Measurements from ENCODE around the gene RMND5B. TPM values are rescaled to one million over a fixed set of nuclear protein-coding genes. Genes with fewer than 3 reads are reported as not detected.

The RMND5B gene
- total RNA-seq, 1 experiment from 2014 or later = 48.4 TPM

- H3K4me3 Mint-ChIP-seq (ENCODE audit: unreplicated experiment) = no peak overlapping the region
- DNase-seq = no peak
- Histone ChIP-seq H3K4me3 (ENCODE audit: low read depth, low read length) (no peak overlapping the region), H3K4me1 (no peaks in the 10 kb centered on the region), H3K27me3 (replicated peaks; ENCODE audit: control insufficient read depth, insufficient read depth, low read length) (no peaks in the 10 kb centered on the region), H3K9me3 (no peaks in the 10 kb centered on the region), H3K36me3 (ENCODE audit: control insufficient read depth, insufficient read depth, low read length) (no peaks in the 10 kb centered on the region)
- no peak overlapping the region for H3K27ac Mint-ChIP-seq (ENCODE audit: unreplicated experiment)
- H3K36me3 Mint-ChIP-seq (ENCODE audit: insufficient read depth, unreplicated experiment) = no peaks in the 10 kb centered on the region
- no peak for TF ChIP-seq CTCF (IDR thresholded peaks at IDR 0.05; ENCODE audit: insufficient read depth in 1 of 2, low read depth in 1 of 2, low read length in 1 of 2, severe bottlenecking in 1 of 2, unreplicated experiment in 1 of 2)
- H3K27me3 Mint-ChIP-seq (ENCODE audit: insufficient read depth, unreplicated experiment) = peaks cover 7% of the 10 kb centered on the region
- no peaks in the 10 kb centered on the region for H3K9me3 Mint-ChIP-seq (ENCODE audit: unreplicated experiment)
- H3K4me1 Mint-ChIP-seq (ENCODE audit: low read depth, unreplicated experiment) = peaks cover 6% of the 10 kb centered on the region
- intact Hi-C loops (cut with micrococcal nuclease; ENCODE audit: unreplicated experiment) = no loop called here
- CTCF ChIA-PET = interaction anchor here (2.5 kb wide), 1 partner anchor 30 kb away, joined by 26 read pairs; no protein-coding TSS in a partner anchor
- POLR2A ChIA-PET = no interaction called here
- BruUV-seq (replicated peaks) = no TSS peak
Observed at GRCh38 chr5:178106086-178106485, 24.7 kb upstream of the RMND5B start.

- Mint-ChIP-seq H3K4me3 (ENCODE audit: unreplicated experiment) (no peak overlapping the region), H3K9me3 (ENCODE audit: unreplicated experiment) (no peaks in the 10 kb centered on the region), H3K27ac (ENCODE audit: unreplicated experiment) (no peak overlapping the region), H3K36me3 (ENCODE audit: insufficient read depth, unreplicated experiment) (no peaks in the 10 kb centered on the region), H3K4me1 (ENCODE audit: low read depth, unreplicated experiment) (peaks cover 6% of the 10 kb centered on the region), H3K27me3 (ENCODE audit: insufficient read depth, unreplicated experiment) (peaks cover 5% of the 10 kb centered on the region)
- CTCF ChIA-PET = interaction anchor here (2.5 kb wide), 1 partner anchor 31 kb away, joined by 26 read pairs; no protein-coding TSS in a partner anchor
- H3K27me3 ChIP-seq (replicated peaks; ENCODE audit: control insufficient read depth, insufficient read depth, low read length) = no peaks in the 10 kb centered on the region
- H3K4me3 ChIP-seq (ENCODE audit: low read depth, low read length) = no peak overlapping the region
- no peak for TF ChIP-seq CTCF (IDR thresholded peaks at IDR 0.05; ENCODE audit: insufficient read depth in 1 of 2, low read depth in 1 of 2, low read length in 1 of 2, severe bottlenecking in 1 of 2, unreplicated experiment in 1 of 2)
- DNase-seq = no peak
- no peaks in the 10 kb centered on the region for H3K9me3 ChIP-seq
- no TSS peak for BruUV-seq (replicated peaks)
- no peaks in the 10 kb centered on the region for H3K4me1 ChIP-seq
- intact Hi-C loops (cut with micrococcal nuclease; ENCODE audit: unreplicated experiment) = no loop called here
- H3K36me3 ChIP-seq (ENCODE audit: control insufficient read depth, insufficient read depth, low read length) = no peaks in the 10 kb centered on the region
- POLR2A ChIA-PET = no interaction called here
Observed at GRCh38 chr5:178106556-178107239, 24.1 kb upstream of the RMND5B start.

GRCh38 chr5:178107756-178108310 is 23.0 kb upstream of the RMND5B start:
- POLR2A ChIA-PET = no interaction called here
- intact Hi-C loops (cut with micrococcal nuclease; ENCODE audit: unreplicated experiment) = no loop called here
- CTCF ChIA-PET = interaction anchor here (2.5 kb wide), 1 partner anchor 32 kb away, joined by 26 read pairs; no protein-coding TSS in a partner anchor

More at GRCh38 chr5:178107756-178108310, 23.0 kb upstream of the RMND5B start:
- Mint-ChIP-seq H3K27ac (ENCODE audit: unreplicated experiment) (no peak overlapping the region), H3K27me3 (ENCODE audit: insufficient read depth, unreplicated experiment) (peaks cover 5% of the 10 kb centered on the region), H3K9me3 (ENCODE audit: unreplicated experiment) (no peaks in the 10 kb centered on the region), H3K4me1 (ENCODE audit: low read depth, unreplicated experiment) (peaks cover 6% of the 10 kb centered on the region), H3K36me3 (ENCODE audit: insufficient read depth, unreplicated experiment) (no peaks in the 10 kb centered on the region), H3K4me3 (ENCODE audit: unreplicated experiment) (no peak overlapping the region)
- H3K4me1 ChIP-seq = no peaks in the 10 kb centered on the region
- DNase-seq = no peak
- H3K9me3 ChIP-seq = no peaks in the 10 kb centered on the region
- H3K27me3 ChIP-seq (replicated peaks; ENCODE audit: control insufficient read depth, insufficient read depth, low read length) = no peaks in the 10 kb centered on the region
- H3K36me3 ChIP-seq (ENCODE audit: control insufficient read depth, insufficient read depth, low read length) = no peaks in the 10 kb centered on the region
- no peak for TF ChIP-seq CTCF (IDR thresholded peaks at IDR 0.05; ENCODE audit: insufficient read depth in 1 of 2, low read depth in 1 of 2, low read length in 1 of 2, severe bottlenecking in 1 of 2, unreplicated experiment in 1 of 2)
- no TSS peak for BruUV-seq (replicated peaks)
- no peak overlapping the region for H3K4me3 ChIP-seq (ENCODE audit: low read depth, low read length)

All from Caco-2 (cell line).